Peyer's patch (tissue), 4 donors: Measurements from ENCODE around the gene TBL1Y.

Experiments
- CTCF ChIP-seq, 6 experiments: fragments of 450-650 bp in 4 of 6; fragments of 200-600 bp in 2 of 6; sonication (generic) in 1 of 6; IDR thresholded peaks; one replicate each; pipeline ENCODE4 v1.5.1; 2017 to 2019; ENCODE audit warnings: antibody characterized with exemption in 6 of 6, mild to moderate bottlenecking in 3 of 6, moderate library complexity in 1 of 6
- POLR2A ChIP-seq, 2 donors: fragments of 450-650 bp; IDR thresholded peaks; one replicate each; pipeline ENCODE4 v1.5.1; 2017; ENCODE audit warnings: antibody characterized with exemption in 2 of 2, mild to moderate bottlenecking in 2 of 2, moderate library complexity in 2 of 2

- TF ChIP-seq CTCF (IDR thresholded peaks at IDR 0.05) (no peak), POLR2A (IDR thresholded peaks at IDR 0.05) (no peak)
These were observed 182.3 kb downstream of the TBL1Y start for GRCh38 chrY:7092836-7093235.
